Hepatocyte (in vitro differentiated cells): ENCODE measurements around the gene PREX1. TPM values are rescaled to one million over a fixed set of nuclear protein-coding genes. Genes with fewer than 3 reads are reported as not detected.

Source experiments
- DNase-seq: peaks from one replicate; pipeline ENCODE4 v3.0.0-alpha.2; 2016; ENCODE audit warnings: low spot score
- H2AFZ ChIP-seq: fragments of 200-600 bp; sonication (generic); 2 replicates; pipeline ENCODE4 v1.6.0; 2016; ENCODE audit warnings: antibody characterized with exemption, mild to moderate bottlenecking
- H3K27ac ChIP-seq: fragments of 200-600 bp; sonication (generic); 2 replicates; pipeline ENCODE4 v1.5.1; 2016; ENCODE audit warnings: mild to moderate bottlenecking
- H3K27me3 ChIP-seq: fragments of 200-600 bp; sonication (generic); 2 replicates; pipeline ENCODE4 v1.6.1; 2016
- H3K36me3 ChIP-seq: fragments of 200-600 bp; sonication (generic); replicated peaks from 2 replicates; pipeline ENCODE4 v1.5.1; 2016; ENCODE audit warnings: low read depth; ENCODE audit not compliant: insufficient read depth
- H3K4me1 ChIP-seq: fragments of 200-600 bp; sonication (generic); 2 replicates; pipeline ENCODE4 v1.5.1; 2016; ENCODE audit warnings: mild to moderate bottlenecking, moderate library complexity; ENCODE audit not compliant: insufficient read depth
- H3K4me2 ChIP-seq: fragments of 200-600 bp; sonication (generic); 2 replicates; pipeline ENCODE4 v1.6.0; 2016
- H3K4me3 ChIP-seq: fragments of 200-600 bp; sonication (generic); 2 replicates; pipeline ENCODE4 v1.5.1; 2016; ENCODE audit warnings: mild to moderate bottlenecking
- H3K79me2 ChIP-seq: fragments of 200-600 bp; sonication (generic); 2 replicates; pipeline ENCODE4 v1.6.0; 2017; ENCODE audit warnings: mild to moderate bottlenecking
- H3K9me2 ChIP-seq: fragments of 200-600 bp; sonication (generic); replicated peaks from 2 replicates; pipeline ENCODE4 v1.6.0; 2017; ENCODE audit warnings: mild to moderate bottlenecking; ENCODE audit not compliant: insufficient read depth
- H3K9me3 ChIP-seq: fragments of 200-600 bp; sonication (generic); 2 replicates; pipeline ENCODE4 v1.5.1; 2016; ENCODE audit warnings: low read depth, mild to moderate bottlenecking
- H4K20me1 ChIP-seq: fragments of 200-600 bp; sonication (generic); 2 replicates; pipeline ENCODE4 v1.6.0; 2016; ENCODE audit warnings: mild to moderate bottlenecking; ENCODE audit not compliant: insufficient read depth, poor library complexity, severe bottlenecking
- CTCF ChIP-seq: fragments of 200-600 bp; sonication (generic); IDR thresholded peaks from 2 replicates; pipeline ENCODE4 v1.5.1; 2016; ENCODE audit warnings: antibody characterized with exemption, mild to moderate bottlenecking; ENCODE audit not compliant: poor library complexity
- EZH2 ChIP-seq: fragments of 200-600 bp; sonication (generic); IDR thresholded peaks from 2 replicates; pipeline ENCODE4 v1.6.1; 2016; ENCODE audit warnings: antibody characterized with exemption, mild to moderate bottlenecking, borderline replicate concordance
- EZH2phosphoT487 ChIP-seq: fragments of 200-600 bp; sonication (generic); IDR thresholded peaks from one replicate; pipeline ENCODE4 v1.6.1; 2018; ENCODE audit warnings: antibody characterized with exemption, mild to moderate bottlenecking, low read depth, moderate library complexity; ENCODE audit not compliant: unreplicated experiment, severe bottlenecking
- WGBS: methylation state at CpG from one replicate; pipeline ENCODE4 v1.1.6; 2016; ENCODE audit warnings: low lambda C conversion rate; ENCODE audit errors: missing lambda C conversion rate; 5-methylcytosine and 5-hydroxymethylcytosine counted together
- polyA plus RNA-seq: library from polyadenylated mRNA; unstranded; fragments of >200 nt; fragmentation: Nextera tagmentation; extraction: Ambion mirVana; gene quantifications from 2 replicates; pipeline ENCODE4 v1.2.1, GENCODE V29; 2016
- total RNA-seq: library from RNA; depleted of rRNA; stranded (reverse); fragments of >200 nt; gene quantifications from 2 replicates; pipeline ENCODE4 v1.2.3, GENCODE V29; 2014

Gene PREX1
- total and polyA plus RNA-seq, 2 experiments from 2014 or later, result 1.8 to 2.9 TPM

DNA sequence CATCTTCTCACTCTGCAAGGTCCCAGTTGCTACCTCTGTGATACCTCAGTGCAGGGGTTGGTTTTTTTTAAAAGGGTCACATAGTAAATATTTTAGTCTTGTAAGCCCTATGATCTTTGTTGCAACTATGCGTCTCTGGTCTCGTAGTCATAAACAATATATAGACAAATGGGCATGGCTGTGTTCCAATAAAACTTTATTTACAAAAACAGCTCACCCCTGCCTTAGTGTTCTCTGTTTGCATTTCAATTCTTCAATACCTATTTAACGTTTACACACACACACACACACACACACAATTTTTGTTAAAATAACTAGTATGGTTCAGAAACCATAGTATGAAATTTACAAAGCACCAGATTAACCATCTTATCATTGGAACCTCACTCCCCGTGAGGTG is 216.8 kb downstream of the PREX1 start:
- Histone ChIP-seq H3K36me3 (no peaks in the 10 kb centered on the region), H3K9me2 (no peaks in the 10 kb centered on the region), H3K79me2 (no peaks in the 10 kb centered on the region), H3K4me2 (no peak overlapping the region), H2AFZ (no peak overlapping the region), H3K27me3 (no peaks in the 10 kb centered on the region), H3K4me3 (no peak overlapping the region), H3K27ac (no peak overlapping the region), H3K9me3 (no peaks in the 10 kb centered on the region), H3K4me1 (no peaks in the 10 kb centered on the region), H4K20me1 (no peaks in the 10 kb centered on the region)
- DNase-seq, result no peak
- TF ChIP-seq EZH2phosphoT487, result no peak
- TF ChIP-seq CTCF, result no peak
- no peak for TF ChIP-seq EZH2
- 75% methylated on average over 4 of the region's 4 CpGs for WGBS

DNA sequence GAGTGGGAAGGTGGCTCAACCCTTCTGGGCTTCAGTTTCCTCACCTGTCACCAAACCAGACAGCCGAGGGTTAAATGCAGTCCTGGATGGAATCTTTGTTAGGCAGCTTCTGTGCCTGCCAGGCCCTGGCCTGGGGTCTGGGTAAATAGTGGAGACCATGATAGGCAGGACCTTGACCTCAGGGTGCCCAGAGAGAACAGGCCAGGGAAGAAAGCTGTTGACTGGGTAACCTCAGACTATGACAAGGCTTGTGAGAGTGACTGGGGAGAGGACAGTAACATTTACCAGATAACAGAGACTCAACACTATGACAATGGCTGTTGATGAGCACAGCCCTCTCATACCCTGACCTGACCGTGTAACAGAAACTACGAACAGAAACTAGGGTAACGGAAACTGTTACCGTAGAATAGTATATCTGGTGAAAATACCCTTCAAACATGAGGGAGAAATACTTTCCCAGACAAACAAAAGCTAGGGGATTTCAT is 218.3 kb downstream of the PREX1 start:
- Histone ChIP-seq H3K4me2 (no peak overlapping the region), H2AFZ (no peak overlapping the region), H3K9me2 (no peaks in the 10 kb centered on the region), H4K20me1 (no peaks in the 10 kb centered on the region), H3K27ac (no peak overlapping the region), H3K79me2 (no peaks in the 10 kb centered on the region), H3K9me3 (no peaks in the 10 kb centered on the region), H3K4me1 (no peaks in the 10 kb centered on the region), H3K27me3 (no peaks in the 10 kb centered on the region), H3K4me3 (no peak overlapping the region), H3K36me3 (no peaks in the 10 kb centered on the region)
- WGBS, result 68% methylated on average over 5 of the region's 5 CpGs
- no peak for DNase-seq
- TF ChIP-seq EZH2, result no peak
- no peak for TF ChIP-seq CTCF
- no peak for TF ChIP-seq EZH2phosphoT487

DNA sequence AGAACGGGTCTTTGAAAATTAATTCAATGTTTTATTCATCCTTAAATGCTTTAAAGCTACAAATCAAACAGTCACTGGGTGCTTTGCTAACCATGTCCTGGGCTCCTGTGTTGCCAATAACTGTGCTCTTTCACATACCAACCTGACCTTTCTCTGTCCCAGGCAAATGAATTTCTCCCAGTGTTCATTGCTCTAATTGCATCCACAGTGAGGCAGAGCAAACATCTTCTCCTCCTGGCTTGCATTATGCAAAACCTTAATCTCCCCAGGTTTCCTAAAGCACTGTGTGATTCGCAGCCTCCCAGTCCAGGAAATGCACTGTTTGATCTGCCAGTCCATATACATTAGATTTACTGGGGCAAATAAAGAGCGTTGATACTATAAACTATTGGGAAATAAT is 219.0 kb downstream of the PREX1 start:
- DNase-seq, result no peak
- Histone ChIP-seq H3K4me3 (no peak overlapping the region), H4K20me1 (no peaks in the 10 kb centered on the region), H3K27me3 (no peaks in the 10 kb centered on the region), H3K27ac (no peak overlapping the region), H3K4me1 (no peaks in the 10 kb centered on the region), H2AFZ (no peak overlapping the region), H3K9me3 (no peaks in the 10 kb centered on the region), H3K79me2 (no peaks in the 10 kb centered on the region), H3K36me3 (no peaks in the 10 kb centered on the region), H3K4me2 (no peak overlapping the region), H3K9me2 (no peaks in the 10 kb centered on the region)
- TF ChIP-seq EZH2 (no peak), EZH2phosphoT487 (no peak), CTCF (no peak)
- WGBS, result 43% methylated on average over 3 of the region's 3 CpGs

DNA sequence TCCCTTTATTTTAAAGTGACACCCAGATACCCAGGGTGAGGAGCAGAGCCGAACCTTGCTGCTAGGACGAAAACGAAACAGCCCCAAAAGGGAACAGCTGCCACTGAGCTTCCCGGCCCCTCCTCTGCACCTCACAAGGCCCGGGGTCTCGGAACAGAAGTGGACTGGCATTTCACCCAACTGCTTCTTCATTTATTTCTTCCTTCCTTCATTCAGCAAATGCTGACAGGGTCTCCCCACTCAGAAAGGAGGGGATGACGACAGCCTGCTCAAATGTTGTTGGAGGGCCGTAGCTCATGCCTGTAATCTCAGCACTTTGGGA is 220.3 kb downstream of the PREX1 start:
- H3K4me2 ChIP-seq, result no peak overlapping the region
- no peaks in the 10 kb centered on the region for H4K20me1 ChIP-seq
- H3K4me1 ChIP-seq, result no peaks in the 10 kb centered on the region
- no peaks in the 10 kb centered on the region for H3K36me3 ChIP-seq
- no peak for TF ChIP-seq EZH2phosphoT487
- no peak for TF ChIP-seq CTCF
- TF ChIP-seq EZH2, result no peak
- 95% methylated on average over 8 of the region's 8 CpGs for whole genome bisulfite sequencing
- H2AFZ ChIP-seq, result no peak overlapping the region
- H3K27me3 ChIP-seq, result no peaks in the 10 kb centered on the region
- DNase-seq, result no peak
- H3K27ac ChIP-seq, result no peak overlapping the region
- H3K9me3 ChIP-seq, result no peaks in the 10 kb centered on the region
- no peaks in the 10 kb centered on the region for H3K79me2 ChIP-seq
- no peak overlapping the region for H3K4me3 ChIP-seq
- H3K9me2 ChIP-seq, result no peaks in the 10 kb centered on the region
